Measurements from ENCODE around the gene PNO1.

GRCh38 chr2:68169308-68169707 is 11.6 kb downstream of the PNO1 start:
- TF ChIP-seq CTCF (IDR thresholded peaks at IDR 0.05; ENCODE audit: low read depth, low read length) (no peak), EZH2phosphoT487 (IDR thresholded peaks at IDR 0.05; ENCODE audit: low read depth) (no peak)

All from OCI-LY3 (cell line).